HTR-8/SVneo (cell line): ENCODE measurements around the gene PPIL6.
A peak's percentile ranks its signal among the peaks of the same experiment; 100 is the strongest.

Experiments used
- DNase-seq: peaks from one replicate; pipeline ENCODE4 v3.0.0; 2011; ENCODE audit warnings: low spot score, mixed read lengths; ENCODE audit not compliant: insufficient read length
- FAIRE-seq: peaks from 2 replicates; lab custom pipeline; 2011; peaks lifted over from hg19 to GRCh38; lab: Jason Lieb, UNC

The PPIL6 gene

DNA sequence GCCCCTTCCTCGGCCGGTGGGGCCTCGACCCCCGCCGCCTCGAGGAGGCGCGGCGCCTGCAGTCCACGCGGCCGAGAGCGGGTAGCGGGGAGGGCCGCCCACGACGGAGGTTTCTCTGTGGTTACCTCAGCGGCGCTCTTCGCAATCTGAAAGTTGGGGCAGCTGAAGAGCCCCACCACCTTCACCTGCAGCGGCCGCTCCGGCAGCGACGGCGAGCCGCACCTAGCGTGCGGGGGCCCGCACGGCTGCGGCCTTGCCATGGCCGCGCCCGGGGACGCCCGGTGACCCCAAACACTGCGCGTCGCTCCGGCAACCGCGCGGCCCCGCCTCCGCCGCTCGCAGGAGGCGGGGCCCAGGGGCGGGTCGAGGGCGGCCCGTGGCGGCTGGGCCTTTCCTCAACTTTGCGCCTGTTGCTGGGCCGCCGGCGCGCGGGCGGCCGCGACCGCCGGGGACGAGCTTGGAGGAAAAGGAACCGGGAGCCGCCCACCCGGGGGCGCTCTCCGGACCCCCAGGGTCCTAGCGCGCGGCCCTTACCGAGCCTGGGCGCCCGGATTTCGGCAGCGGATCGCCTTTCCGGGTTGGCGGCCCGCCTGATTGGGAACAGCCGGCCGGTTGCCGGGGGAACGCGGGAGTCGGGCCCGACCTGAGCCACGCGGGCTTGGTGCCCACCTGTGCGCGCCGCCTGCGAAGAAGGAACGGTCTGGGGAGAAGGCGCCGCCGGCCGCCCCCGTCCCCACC, at the start of gene PPIL6, which contains the start of gene SMPD2:
Gene PPIL6, minus strand, starts transcription at position 298 of the 738 bp plus-strand sequence. Its CDS starts 38 bp downstream, at position 260.
Gene SMPD2, plus strand, starts transcription at position 394 of the 738 bp plus-strand sequence. CDS start 398 bp downstream, outside the sequence.
- FAIRE-seq (no peak), DNase-seq (peak; percentile 84)

DNA sequence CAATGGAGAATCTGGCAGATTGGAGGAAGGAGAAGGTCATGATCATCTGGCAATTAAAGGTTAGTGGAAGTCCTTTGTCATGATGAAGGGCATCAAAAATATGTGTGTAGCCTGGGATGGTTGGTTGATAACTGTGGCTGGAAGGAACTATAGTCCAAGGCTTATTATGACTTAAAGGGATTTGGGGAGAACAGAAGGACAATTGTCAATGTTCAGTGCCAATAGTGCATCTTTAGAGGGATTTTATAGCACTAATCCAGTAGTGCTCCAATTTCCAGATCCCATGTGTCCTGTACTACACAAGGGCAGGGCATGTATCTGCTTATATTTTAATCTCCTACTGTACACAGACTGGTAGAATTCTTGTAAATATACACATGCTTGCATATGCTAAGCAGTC, 47.6 kb upstream of the PPIL6 start:
- DNase-seq (no peak), FAIRE-seq (no peak)

- FAIRE-seq (no peak), DNase-seq (no peak)
Measured at GRCh38 chr6:109486068-109486467, 45.6 kb upstream of the PPIL6 start.

- no peak for DNase-seq
- no peak for FAIRE-seq
Measured at GRCh38 chr6:109485266-109485935, 45.0 kb upstream of the PPIL6 start.

DNA sequence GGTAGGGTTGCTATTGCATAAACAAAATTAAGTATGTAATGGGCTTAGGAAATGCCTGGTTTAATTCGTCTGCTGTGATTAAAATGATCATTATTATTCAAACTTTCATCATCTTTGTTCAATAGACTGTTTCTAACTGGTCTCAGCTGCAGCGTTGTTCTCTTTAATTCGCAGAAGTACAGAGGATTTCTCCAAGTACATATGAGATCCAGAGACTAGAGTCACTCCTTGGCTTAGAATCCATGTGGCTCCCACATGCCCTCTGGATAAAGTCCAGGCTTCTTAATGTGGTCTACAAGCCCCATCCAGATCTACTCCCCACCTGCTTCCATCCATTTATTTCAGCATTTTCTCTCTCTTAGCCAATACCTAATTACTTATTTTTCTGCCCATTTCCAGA, 43.7 kb upstream of the PPIL6 start:
- no peak for DNase-seq
- no peak for FAIRE-seq

- FAIRE-seq (no peak), DNase-seq (no peak)
Measured at GRCh38 chr6:109483735-109484057, 43.3 kb upstream of the PPIL6 start.

GRCh38 chr6:109482905-109483734, 42.7 kb upstream of the PPIL6 start, which contains the start of gene ZBTB24:
TSS of gene ZBTB24 (minus strand) at chr6:109483219. CDS start at chr6:109482026, 1,193 bp downstream.
- FAIRE-seq (no peak), DNase-seq (peak; percentile 78)

DNA sequence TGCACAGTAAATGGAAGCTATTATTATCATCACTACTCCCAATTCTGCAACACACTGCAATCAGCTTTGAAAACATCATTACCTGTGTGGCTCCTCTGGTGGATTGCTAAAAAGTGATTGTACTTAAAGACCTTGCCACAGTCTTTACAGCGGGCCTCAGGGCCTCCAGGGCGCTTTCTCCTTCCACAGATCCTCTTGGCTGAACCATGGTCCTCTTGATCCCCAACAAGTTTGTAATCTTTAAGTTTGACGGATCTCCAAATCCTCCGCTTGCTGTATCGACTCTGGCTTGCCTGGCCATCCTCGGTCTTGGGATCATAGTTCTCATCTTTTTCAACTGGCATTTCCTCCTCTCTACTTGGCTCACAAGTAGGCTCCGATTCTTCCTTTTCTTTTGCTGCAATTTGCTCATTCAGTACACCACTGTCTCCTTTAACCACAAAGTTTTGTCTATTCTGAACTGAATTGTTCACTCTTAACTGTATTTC, 40.6 kb upstream of the PPIL6 start:
- no peak for FAIRE-seq

DNA sequence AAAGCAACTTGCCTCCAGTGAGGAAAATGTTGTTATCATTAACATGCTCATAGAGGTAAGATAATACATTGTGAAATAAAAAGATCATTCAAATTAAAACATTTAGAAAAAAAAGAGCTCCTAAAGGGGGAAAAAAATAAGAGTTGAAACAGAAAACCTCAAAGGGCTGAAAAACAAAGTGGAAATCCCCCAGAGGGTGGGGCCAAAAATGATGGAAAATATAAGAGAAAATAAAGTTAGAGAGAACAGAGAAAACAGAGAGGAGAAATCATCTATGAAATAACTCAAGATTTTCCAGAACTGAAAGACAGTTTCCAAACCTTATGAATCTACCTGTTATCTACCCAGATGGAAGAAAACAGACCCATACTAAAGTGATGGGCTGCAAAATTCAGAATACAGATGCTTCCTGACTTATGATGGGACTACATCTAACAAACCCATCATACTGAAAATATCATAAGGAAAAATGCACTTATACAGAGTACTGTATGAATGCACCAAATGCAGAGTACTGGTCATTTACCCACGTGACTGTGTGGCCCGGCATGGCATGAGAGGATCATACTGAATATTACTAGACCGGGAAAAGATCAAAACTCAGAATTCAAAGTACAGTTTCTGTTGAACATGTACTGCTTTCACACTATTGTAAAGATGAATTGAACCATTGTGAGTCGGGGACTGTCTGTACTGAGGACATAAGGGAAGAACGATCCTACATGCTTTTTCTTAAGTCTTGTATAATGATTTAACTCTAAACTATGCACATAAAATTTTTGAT, 38.6 kb upstream of the PPIL6 start:
- no peak for FAIRE-seq
- no peak for DNase-seq

More for the DNA sequence above, 40.6 kb upstream of the PPIL6 start:
- no peak for DNase-seq

DNA sequence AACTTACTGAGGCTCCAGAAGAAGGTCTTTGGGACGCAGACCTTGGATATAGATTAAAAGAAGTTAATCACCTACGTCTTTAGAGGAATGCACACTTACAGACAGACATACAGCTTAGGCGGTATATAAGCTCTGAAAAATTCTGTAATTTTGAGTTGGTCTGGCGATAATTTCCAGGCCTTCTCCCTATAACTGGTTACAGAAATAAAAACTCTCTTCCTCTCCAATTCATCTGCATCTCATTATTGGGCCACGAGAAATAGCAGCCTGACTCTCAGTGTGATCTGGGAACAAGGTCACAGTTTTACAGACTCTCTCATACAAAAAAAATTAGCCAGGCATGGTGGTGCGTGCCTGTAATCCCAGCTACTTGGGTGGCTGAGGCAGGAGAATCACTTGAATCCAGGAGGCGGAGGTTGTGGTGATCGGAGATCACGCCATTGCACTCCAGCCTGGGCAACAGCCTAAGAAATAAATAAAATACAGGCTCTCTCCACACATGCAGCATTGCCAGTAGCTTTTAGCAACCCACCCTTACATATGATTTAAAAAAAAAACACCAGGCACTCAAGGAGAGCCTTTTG, 37.9 kb upstream of the PPIL6 start:
- DNase-seq, result no peak
- FAIRE-seq, result no peak

DNA sequence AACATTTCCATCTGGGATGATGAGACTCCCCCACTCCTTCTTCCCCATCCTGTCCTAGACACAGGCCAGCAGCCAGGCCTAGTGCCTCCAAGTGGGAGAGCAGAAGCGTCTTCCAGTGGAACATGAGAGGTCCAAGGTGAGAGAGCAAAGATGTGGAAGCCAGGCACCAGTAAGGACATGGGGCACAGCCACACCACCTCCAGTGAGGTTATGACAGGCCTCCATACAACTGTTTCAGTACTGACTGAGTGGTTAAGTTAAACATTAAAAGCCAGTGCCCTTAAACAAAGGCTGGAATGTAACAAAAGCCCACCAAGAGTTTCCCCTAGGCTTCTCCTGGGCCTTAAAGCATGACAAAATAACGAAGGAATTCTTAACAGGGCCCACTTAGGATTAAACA, 37.3 kb upstream of the PPIL6 start:
- DNase-seq (no peak), FAIRE-seq (no peak)

- DNase-seq (no peak), FAIRE-seq (no peak)
Measured at GRCh38 chr6:109477184-109477583, 36.8 kb upstream of the PPIL6 start.

DNA sequence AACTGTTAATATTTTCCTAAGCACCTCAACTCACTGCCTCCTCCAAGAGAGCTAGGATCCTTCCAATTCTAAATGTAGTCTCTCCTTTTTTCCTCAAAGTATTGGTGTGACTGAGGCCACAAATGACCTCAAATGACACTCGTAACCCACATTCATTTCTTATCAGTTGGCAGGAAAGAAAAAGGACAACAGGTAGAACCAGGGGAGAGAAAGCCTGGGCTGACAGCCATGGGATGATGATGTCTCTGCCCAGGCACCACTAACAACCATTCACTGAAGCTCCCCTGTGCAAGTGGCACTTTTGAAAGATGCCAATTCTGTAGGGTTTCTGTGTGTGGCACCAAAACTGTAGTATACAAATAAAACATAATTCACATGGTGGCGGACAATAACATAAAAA, 35.2 kb upstream of the PPIL6 start:
- FAIRE-seq (no peak), DNase-seq (no peak)

GRCh38 chr6:109474995-109475394, 34.6 kb upstream of the PPIL6 start:
- no peak for FAIRE-seq

DNA sequence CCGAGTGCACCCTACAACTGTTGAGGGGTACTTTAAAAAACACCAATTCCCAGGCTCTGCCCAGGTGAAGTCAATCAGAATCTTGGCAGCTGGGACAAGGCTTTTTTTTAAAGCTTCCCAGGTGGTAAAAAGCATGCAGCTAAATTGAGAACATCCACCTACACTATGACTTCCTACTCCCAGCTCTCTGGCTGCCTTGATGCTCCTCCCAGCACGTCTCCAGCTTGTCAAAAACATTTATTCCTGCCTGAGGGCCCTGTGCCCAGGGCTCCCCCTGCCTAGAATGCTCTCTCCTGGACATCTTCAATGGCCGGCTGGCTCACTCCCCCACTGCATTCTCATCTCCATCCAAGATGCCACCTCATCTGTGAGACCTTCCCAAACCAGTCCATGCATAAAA, 32.7 kb upstream of the PPIL6 start:
- no peak for FAIRE-seq
- DNase-seq, result no peak

More at GRCh38 chr6:109474995-109475394, 34.6 kb upstream of the PPIL6 start:
- no peak for DNase-seq

GRCh38 chr6:109472132-109472995, 31.9 kb upstream of the PPIL6 start:
- no peak for FAIRE-seq
- no peak for DNase-seq

DNA sequence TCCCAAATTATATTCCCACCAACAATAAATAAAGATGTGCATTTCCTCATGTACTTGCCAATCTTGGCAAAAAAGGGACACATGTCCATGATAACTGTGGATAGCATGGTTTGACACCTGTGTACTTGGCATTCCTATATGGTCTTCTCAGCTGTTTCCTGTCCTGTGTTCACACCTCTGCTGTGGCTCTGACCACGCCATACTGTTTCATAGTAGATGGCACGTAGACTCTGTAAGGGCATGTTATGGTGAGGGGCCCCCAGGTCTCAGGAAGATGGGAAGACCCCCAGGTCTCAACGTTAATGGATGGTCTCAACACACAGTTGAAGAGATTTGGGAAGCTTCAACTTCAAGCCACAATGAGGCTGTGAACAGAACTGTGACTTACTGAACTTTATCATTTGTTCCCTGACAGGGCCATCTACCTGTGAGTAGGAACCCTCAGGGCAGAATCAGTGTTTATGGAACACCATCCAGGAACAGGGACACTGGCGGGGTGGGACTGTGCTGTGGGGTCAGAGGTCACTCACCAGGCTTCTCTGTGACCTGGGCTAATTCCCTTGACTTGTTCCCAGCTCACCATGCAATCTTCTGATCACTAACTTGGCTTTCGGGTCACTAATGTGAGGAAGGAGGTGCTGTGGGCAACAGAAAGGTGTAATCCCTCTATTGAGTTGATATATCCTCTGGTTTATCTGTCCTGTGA, 30.8 kb upstream of the PPIL6 start:
- DNase-seq (no peak), FAIRE-seq (no peak)

DNA sequence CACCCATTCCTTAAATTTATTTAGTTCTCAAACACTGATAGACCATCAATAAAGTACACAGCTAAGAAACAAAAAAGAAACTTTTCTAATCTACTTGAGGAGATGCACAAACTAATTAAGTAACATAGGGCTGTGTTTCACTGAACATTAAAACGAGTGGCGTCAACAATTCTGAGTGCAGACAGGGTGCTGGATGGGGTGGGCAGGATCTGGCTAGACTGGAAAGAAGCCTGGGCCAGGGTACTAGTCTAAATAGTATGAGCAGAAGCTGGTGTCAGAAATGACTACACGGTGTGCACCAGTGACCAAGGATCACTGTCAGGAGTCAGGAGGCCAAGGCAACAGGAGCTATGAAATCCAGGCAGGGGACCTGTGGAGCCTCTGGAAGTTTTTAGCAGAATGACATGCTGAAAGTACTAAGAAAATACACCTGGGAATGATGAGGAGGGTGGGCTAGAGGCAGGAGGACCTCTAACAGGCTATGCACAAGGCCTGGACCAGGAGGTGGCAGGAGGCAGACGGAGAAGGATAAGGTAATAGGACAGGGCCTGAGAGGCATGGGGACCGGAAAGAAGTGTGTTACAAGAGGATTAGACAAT, 29.3 kb upstream of the PPIL6 start:
- DNase-seq, result no peak
- FAIRE-seq, result no peak
